Stimulated activated CD4-positive, alpha-beta T cell treated with anti-CD3 and anti-CD28 coated beads, TNF-alpha, amount 100 ng/mL, for 4 hours (primary cell): Measurements from ENCODE around the gene SLC35B2.

Experiments used
- DNase-seq, 3 experiments: peaks; one replicate each; pipeline ENCODE4 v3.0.0-alpha.2; 2020; ENCODE audit warnings: low read depth in 3 of 3

SLC35B2 gene

GRCh38 chr6:44286285-44286565 is 28.9 kb upstream of the SLC35B2 start:
- DNase-seq, result no peak

DNA sequence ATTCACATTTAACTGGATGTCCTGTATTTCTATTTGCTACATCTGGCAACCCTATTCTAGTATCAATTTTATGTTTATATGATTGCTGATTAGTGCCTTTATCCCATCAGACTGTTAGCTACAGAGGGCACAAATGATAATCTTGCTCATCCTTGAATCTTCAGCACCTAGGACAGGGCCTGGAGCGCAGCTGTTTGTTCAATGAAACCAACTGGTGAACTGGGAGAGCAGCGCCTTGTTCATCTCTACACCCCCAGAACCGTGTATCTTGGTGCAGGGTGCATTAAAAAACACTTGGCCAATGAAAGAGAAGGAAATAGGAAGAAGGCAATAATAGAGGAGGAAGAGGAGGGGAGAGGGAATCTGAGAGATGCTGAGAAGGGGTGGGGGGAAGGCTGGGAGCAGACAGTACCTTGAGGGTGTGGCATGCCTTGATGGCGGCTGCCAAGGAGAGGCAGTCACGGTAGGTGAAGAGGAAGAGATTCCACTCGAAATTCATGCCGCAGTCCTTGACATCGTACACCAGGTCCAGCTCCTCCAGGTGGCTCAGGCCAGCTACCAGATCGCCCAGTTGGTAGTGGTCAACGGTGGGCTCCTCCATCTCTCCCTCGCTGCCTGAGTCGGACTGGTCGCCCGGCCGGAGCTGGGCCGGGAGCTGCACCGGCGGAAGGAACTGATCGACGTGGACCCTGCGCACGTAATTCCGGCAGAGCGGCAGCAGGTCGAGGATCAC is 28.4 kb upstream of the SLC35B2 start:
- no peak for DNase-seq

DNA sequence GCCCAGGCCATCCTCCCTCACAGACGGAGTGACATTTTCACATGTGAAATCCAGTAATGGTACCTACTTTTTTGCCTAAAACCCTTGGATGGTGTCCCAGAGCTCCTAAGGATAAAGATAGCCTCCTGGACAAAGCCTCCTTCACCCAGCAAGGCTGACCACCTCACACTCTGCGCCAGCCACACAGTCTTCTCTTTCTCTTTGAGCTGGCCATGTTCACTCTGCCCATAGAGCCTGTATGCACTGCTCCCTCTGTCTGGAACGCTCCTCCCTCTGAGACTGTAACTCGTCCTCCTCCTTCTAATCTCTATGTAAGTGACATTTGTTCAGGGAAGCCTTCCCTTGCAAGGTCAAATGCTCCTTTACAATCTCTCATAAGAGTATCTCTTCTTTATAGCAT is 27.5 kb upstream of the SLC35B2 start:
- DNase-seq, result no peak

DNA sequence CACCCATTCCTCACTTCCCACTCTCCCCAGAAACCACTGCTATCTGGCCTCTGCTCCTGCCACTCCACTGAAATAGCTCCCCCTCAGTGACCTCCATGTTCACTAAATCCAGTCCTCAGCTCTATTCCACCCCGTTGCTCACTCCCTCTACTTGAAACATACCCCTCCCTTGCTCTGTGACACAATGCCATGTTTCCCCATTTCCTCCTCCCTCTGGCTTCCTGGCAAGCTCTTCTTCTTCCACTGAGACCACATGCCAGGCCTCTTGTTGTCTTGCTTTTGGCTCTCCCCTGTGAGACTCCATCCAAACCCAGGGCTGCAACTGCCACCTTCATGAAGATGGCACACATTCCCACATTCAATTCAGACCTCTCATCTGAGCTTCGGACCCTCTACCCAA is 26.8 kb upstream of the SLC35B2 start:
- DNase-seq, result no peak

GRCh38 chr6:44278774-44279697 is 21.7 kb upstream of the SLC35B2 start:
- no peak for DNase-seq

GRCh38 chr6:44278315-44278714 is 21.0 kb upstream of the SLC35B2 start:
- DNase-seq, result no peak

DNA sequence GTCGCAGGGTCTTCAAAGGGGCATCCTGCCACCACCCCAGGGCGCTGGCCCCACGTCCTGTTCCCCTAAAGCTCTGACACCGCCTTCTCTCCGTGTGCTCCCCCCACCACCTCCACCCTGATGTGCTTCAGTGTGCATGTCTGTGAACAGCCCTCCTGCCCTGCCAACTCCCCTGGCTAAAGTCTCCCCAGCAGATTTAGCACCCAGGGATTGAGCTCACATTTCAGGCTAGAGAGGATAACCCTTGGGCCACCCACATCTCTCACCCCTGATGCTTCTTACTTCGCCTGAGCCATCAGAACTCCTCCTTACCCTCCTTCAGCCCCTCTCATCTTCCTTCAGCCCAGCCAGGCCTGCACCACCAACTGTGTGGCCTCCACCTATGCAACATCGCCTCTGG is 20.4 kb upstream of the SLC35B2 start:
- no peak for DNase-seq

GRCh38 chr6:44276667-44277640 is 19.6 kb upstream of the SLC35B2 start:
- no peak for DNase-seq

DNA sequence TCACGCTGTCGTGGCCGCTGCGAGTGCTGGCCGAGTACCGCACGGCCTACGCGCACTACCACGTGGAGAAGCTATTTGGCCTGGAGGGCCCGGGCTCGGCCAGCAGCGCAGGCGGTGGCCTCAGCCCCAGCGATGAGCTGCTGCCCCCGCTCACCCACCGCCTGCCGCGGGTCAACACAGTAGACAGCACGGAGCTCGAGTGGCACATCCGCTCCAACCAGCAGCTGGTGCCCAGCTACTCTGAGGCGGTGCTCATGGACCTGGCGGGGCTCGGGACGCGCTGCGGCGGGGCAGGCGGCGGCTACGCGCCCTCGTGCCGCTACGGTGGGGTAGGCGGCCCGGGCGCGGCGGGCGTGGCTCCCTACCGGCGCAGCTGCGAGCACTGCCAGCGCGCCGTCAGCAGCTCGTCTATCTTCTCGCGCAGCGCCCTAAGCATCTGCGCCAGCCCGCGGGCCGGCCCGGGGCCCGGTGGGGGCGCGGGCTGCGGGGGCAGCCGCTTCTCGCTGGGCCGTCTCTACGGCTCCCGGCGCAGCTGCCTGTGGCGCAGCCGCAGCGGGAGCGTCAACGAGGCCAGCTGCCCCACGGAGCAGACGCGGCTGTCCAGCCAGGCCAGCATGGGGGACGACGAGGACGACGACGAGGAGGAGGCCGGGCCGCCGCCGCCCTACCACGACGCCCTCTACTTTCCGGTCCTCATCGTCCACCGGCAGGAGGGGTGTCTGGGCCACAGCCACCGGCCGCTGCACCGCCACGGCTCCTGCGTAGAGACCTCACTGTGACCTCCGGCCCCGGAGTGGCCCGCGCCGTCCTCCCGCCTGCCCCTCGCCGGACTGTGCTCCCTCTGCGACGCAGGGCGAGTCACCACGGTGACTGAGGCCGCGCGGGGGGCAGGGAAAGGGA is 18.7 kb upstream of the SLC35B2 start:
- no peak for DNase-seq

GRCh38 chr6:44275271-44275748 is 18.0 kb upstream of the SLC35B2 start:
- DNase-seq, result no peak

DNA sequence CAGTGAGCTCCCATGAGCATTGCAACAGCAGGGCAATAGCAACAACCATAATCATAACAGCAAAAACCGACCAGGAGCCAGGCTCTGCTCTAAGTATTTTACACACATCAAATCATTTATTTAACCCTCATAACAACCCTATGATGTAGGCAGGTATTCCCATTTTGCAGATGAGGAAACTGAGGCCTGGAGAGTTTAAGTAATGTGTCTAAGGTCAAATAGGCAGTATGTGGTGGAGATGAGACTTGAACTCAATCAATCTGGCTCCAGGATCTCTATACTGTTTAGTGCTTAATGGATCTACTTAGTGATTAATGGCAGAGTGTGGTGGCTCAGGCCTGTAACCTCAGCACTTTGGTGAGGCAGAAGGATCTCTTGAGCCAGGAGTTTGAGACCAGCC is 16.3 kb upstream of the SLC35B2 start:
- DNase-seq, result no peak

GRCh38 chr6:44272999-44273566 is 15.8 kb upstream of the SLC35B2 start:
- DNase-seq, result no peak

DNA sequence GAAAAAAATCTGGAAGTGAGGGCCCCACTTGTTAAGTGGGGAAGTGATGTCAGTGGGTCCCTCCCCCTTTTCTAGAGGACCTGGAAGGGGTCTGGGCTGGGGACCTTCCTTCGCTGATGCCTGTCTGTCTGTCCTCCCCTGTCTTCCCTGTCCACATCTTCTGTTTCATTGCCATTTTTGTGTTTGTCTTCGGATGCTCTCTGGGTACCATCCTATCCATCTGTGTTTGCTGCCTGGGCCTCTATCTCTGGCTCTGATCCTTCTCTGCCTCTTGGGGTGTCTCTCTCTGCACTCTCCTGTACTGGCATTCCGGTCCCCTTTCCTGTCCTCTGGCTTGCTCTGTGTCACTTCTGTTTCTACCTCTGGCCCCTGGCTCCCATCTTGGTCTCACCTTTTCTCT is 15.2 kb upstream of the SLC35B2 start:
- DNase-seq, result no peak

DNA sequence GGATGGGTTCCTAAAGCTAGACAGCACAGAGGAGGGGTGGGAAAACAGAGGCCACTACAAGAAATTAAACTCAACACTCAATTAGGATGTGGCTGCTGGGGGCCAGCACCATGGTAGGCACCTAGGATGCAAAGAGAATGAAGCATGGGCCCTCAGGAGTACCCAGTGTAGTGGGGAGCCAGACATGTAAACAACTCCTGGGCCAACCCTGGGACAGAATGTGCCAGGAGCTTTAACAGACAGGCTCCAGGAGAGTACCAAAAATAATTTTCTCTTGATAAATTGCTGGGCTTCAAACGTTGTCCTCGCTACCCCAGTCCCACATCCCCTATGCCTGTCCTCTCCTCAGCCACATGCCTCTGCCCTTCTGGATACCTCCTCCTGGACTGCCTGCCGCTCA is 14.6 kb upstream of the SLC35B2 start:
- no peak for DNase-seq

- no peak for DNase-seq
Measured at GRCh38 chr6:44271406-44271723, 14.0 kb upstream of the SLC35B2 start.

- no peak for DNase-seq
Measured at GRCh38 chr6:44270526-44271405, 13.4 kb upstream of the SLC35B2 start.

GRCh38 chr6:44269921-44270525 is 12.7 kb upstream of the SLC35B2 start, which contains the start of gene TMEM151B:
Gene TMEM151B, plus strand, starts transcription at chr6:44270450. Its CDS starts 293 bp downstream, at chr6:44270743.
- DNase-seq, result no peak

DNA sequence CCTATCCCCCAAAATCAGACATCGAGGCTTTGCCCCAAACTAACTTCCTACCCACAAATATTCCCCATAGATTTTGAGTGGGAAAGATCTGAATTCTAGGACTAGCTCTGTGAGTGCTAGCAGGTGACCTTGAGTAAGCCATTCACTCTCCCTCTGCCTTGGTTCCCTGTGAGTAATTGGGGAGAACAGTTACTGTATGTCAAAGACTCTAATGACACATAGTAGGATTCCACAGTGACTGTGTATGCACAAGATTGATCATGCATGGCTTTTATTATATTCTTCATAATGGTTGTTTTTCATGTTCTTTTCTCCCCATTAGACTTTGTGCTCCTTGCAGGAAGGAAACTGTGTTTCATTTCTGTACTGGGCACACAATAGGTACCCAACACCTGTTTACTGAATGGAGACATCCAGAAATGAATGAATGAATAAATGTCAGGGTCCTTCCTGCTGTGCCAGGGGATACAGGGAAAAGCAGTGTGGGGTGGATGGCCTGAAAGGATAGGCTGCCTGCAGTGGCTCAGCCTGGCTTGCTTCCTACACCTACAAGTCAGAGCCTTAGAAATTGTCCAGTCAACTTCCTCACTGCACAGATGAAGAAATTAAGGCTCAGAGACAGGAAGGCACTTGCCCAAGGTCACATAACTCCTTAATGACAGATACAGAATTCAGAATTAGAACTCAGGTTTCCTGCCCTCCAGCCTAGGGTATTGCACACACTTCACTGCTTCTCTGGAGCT is 12.0 kb upstream of the SLC35B2 start:
- no peak for DNase-seq
